Epithelial cell of prostate (primary cell): Measurements from ENCODE around the gene ERC2.

Experiments used
- DNase-seq: peaks from one replicate; pipeline ENCODE4 v3.0.0-alpha.2; 2011; ENCODE audit warnings: low read depth, low spot score
- H3K27ac ChIP-seq: fragments of 450-650 bp; 2 replicates; pipeline ENCODE4 v1.5.1; 2017; ENCODE audit warnings: mild to moderate bottlenecking

ERC2 gene

GRCh38 chr3:55648591-55649318 lies 819.5 kb downstream of the ERC2 start:
- DNase-seq = no peak
- no peak overlapping the region for H3K27ac ChIP-seq

GRCh38 chr3:55647670-55648069 lies 820.6 kb downstream of the ERC2 start:
- H3K27ac ChIP-seq = no peak overlapping the region
- DNase-seq = no peak

- no peak for DNase-seq
- H3K27ac ChIP-seq = no peak overlapping the region
These were observed 821.2 kb downstream of the ERC2 start for GRCh38 chr3:55647063-55647462.

GRCh38 chr3:55646121-55646520 lies 822.1 kb downstream of the ERC2 start:
- DNase-seq = no peak
- H3K27ac ChIP-seq = no peak overlapping the region

GRCh38 chr3:55645422-55645821 lies 822.8 kb downstream of the ERC2 start:
- H3K27ac ChIP-seq = no peak overlapping the region
- no peak for DNase-seq

GRCh38 chr3:55643283-55643682 lies 825.0 kb downstream of the ERC2 start:
- no peak overlapping the region for H3K27ac ChIP-seq
- no peak for DNase-seq

- H3K27ac ChIP-seq = no peak overlapping the region
- no peak for DNase-seq
These were observed 826.3 kb downstream of the ERC2 start for GRCh38 chr3:55641964-55642363.

GRCh38 chr3:55639896-55640765 lies 828.1 kb downstream of the ERC2 start:
- H3K27ac ChIP-seq = peak overlapping the region; percentile 67
- DNase-seq = peak; percentile 44

GRCh38 chr3:55639143-55639542 lies 829.1 kb downstream of the ERC2 start:
- no peak overlapping the region for H3K27ac ChIP-seq
- DNase-seq = no peak

- no peak for DNase-seq
- H3K27ac ChIP-seq = no peak overlapping the region
These were observed 830.2 kb downstream of the ERC2 start for GRCh38 chr3:55637906-55638638.

GRCh38 chr3:55636300-55637195 lies 831.7 kb downstream of the ERC2 start:
- DNase-seq = no peak
- H3K27ac ChIP-seq = no peak overlapping the region

- no peak for DNase-seq
- no peak overlapping the region for H3K27ac ChIP-seq
These were observed 833.9 kb downstream of the ERC2 start for GRCh38 chr3:55634345-55634744.

- no peak overlapping the region for H3K27ac ChIP-seq
- DNase-seq = no peak
These were observed 834.9 kb downstream of the ERC2 start for GRCh38 chr3:55633333-55633732.

GRCh38 chr3:55631766-55632331 lies 836.4 kb downstream of the ERC2 start:
- H3K27ac ChIP-seq = no peak overlapping the region
- no peak for DNase-seq

- DNase-seq = no peak
- no peak overlapping the region for H3K27ac ChIP-seq
These were observed 837.4 kb downstream of the ERC2 start for GRCh38 chr3:55630921-55631299.

- no peak for DNase-seq
- H3K27ac ChIP-seq = no peak overlapping the region
These were observed 837.9 kb downstream of the ERC2 start for GRCh38 chr3:55630280-55630920.

- no peak for DNase-seq
- no peak overlapping the region for H3K27ac ChIP-seq
These were observed 838.8 kb downstream of the ERC2 start for GRCh38 chr3:55629432-55629831.

- DNase-seq = no peak
- H3K27ac ChIP-seq = no peak overlapping the region
These were observed 842.0 kb downstream of the ERC2 start for GRCh38 chr3:55626279-55626665.

GRCh38 chr3:55624238-55624637 lies 844.0 kb downstream of the ERC2 start:
- peak; percentile 78 for DNase-seq
- H3K27ac ChIP-seq = peak overlapping the region; percentile 43
